Natural killer cell (primary cell): ENCODE measurements around the gene ARG1. TPM values are rescaled to one million over a fixed set of nuclear protein-coding genes. Genes with fewer than 3 reads are reported as not detected.
"Not testable (repeated sequence)": the region's sequence is repeated elsewhere in the genome, so short reads cannot be mapped to it uniquely, and the experiment has no call there.

Source experiments
- ATAC-seq, 3 donors: fragments of 150-1000 bp in 2 of 3; fragments of 200-7000 bp in 1 of 3; cut with Tn5 transposase; 1 replicate in 1 of 3; 2 replicates in 2 of 3; pipeline ENCODE4 v1.10.0; 2021; ENCODE audit warnings: mild to moderate bottlenecking in 2 of 3, moderate library complexity in 2 of 3
- DNase-seq, 2 donors: peaks; one replicate each; pipeline versions ENCODE4 v3.0.0 to v3.0.0-alpha.2; 2013 to 2021; ENCODE audit warnings: mixed read lengths in 1 of 2
- H3K27ac ChIP-seq: one replicate; pipeline ENCODE4 v1.5.1; 2013; ENCODE audit warnings: mild to moderate bottlenecking, low read length
- H3K27me3 ChIP-seq: one replicate; pipeline ENCODE4 v1.6.1; 2013; ENCODE audit warnings: low read length; ENCODE audit not compliant: control insufficient read depth, insufficient read depth
- H3K36me3 ChIP-seq: one replicate; pipeline ENCODE4 v1.6.1; 2013; ENCODE audit warnings: low read length; ENCODE audit not compliant: control insufficient read depth, insufficient read depth
- H3K4me1 ChIP-seq: one replicate; pipeline ENCODE4 v1.6.1; 2013; ENCODE audit warnings: low read length; ENCODE audit not compliant: control insufficient read depth, insufficient read depth
- H3K4me3 ChIP-seq: one replicate; pipeline ENCODE4 v1.5.1; 2013; ENCODE audit warnings: low read length
- H3K9me3 ChIP-seq: one replicate; pipeline ENCODE4 v1.6.1; 2013; ENCODE audit warnings: low read length; ENCODE audit not compliant: control insufficient read depth, insufficient read depth
- H3K27ac Mint-ChIP-seq, 2 donors: one replicate each; pipeline ENCODE4 v1.8.0; 2022; ENCODE audit warnings: mild to moderate bottlenecking in 2 of 2, mixed read lengths in 2 of 2, moderate library complexity in 1 of 2
- H3K27me3 Mint-ChIP-seq, 2 donors: one replicate each; pipeline ENCODE4 v1.8.0; 2022; ENCODE audit warnings: low read depth in 2 of 2, mixed read lengths in 2 of 2
- H3K36me3 Mint-ChIP-seq: one replicate; pipeline ENCODE4 v1.8.0; 2022; ENCODE audit warnings: mixed read lengths
- H3K4me1 Mint-ChIP-seq, 2 donors: one replicate each; pipeline ENCODE4 v1.8.0; 2022; ENCODE audit warnings: mixed read lengths in 2 of 2
- H3K4me3 Mint-ChIP-seq: one replicate; pipeline ENCODE4 v1.8.0; 2022; ENCODE audit warnings: mild to moderate bottlenecking, moderate library complexity, mixed read lengths
- H3K9me3 Mint-ChIP-seq, 2 donors: one replicate each; pipeline ENCODE4 v1.8.0; 2022; ENCODE audit warnings: mixed read lengths in 2 of 2
- WGBS: methylation state at CpG from one replicate; pipeline ENCODE4 v1.1.7; 2013; ENCODE audit warnings: missing lambda C conversion rate; ENCODE audit not compliant: insufficient coverage; 5-methylcytosine and 5-hydroxymethylcytosine counted together
- intact Hi-C: fragments of 100-400 bp; cut with micrococcal nuclease; formaldehyde crosslinking; loops from one replicate; pipeline ENCODE4 v1.14.2; 2022
- total RNA-seq, 4 donors: library from RNA; stranded (reverse); fragments of 120-200 nt in 1 of 4; gene quantifications; one replicate each; pipeline versions ENCODE4 v1.2.3 to v1.2.4, GENCODE V29; 2013 to 2022
- TF ChIP-seq, protein P1 (sequence below): fragments of 200-600 bp; IDR thresholded peaks from one replicate; pipeline ENCODE4 v1.8.0; 2022; ENCODE audit warnings: antibody characterized with exemption

Gene ARG1
- total RNA-seq, 3 donors from 2014 or later (not counting 1 experiment from before 2014, with no cell fraction given), result not detected

DNA sequence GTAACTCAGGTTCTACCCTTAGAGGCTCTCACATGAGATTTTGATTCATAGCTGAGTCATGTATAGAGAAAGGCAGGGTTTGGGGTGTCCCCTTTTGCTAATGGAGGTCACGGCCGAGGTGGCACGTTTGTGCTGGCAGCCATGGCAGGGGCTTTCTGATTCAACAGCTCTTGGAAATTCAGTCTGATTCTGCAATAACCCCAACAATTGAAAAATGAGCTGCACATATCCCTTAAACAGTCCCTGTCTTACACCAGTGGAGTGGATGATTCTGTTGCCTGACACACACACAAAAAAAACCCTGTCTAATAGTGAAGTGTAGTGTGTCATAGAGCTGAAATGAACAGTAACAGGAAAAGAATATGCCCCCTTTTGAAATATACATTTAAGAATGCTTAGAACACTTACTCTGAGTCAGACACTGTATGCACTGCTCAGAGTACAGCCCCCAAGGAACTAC, 40.4 kb upstream of the ARG1 start:
- Mint-ChIP-seq H3K4me3 (no peak overlapping the region), H3K9me3 (no peaks in the 10 kb centered on the region), H3K27ac (peak overlapping the region in 1 of 2 donors; percentile 63), H3K27me3 (peaks cover 4 to 7% of the 10 kb centered on the region in 2 donors), H3K4me1 (peaks cover 11 to 13% of the 10 kb centered on the region in 2 donors), H3K36me3 (no peaks in the 10 kb centered on the region)
- 79% methylated on average over 3 of the region's 3 CpGs for WGBS
- Histone ChIP-seq H3K27ac (no peak overlapping the region), H3K36me3 (no peaks in the 10 kb centered on the region), H3K27me3 (no peaks in the 10 kb centered on the region), H3K4me1 (no peaks in the 10 kb centered on the region), H3K9me3 (no peaks in the 10 kb centered on the region), H3K4me3 (no peak overlapping the region)
- TF ChIP-seq, protein P1, sequence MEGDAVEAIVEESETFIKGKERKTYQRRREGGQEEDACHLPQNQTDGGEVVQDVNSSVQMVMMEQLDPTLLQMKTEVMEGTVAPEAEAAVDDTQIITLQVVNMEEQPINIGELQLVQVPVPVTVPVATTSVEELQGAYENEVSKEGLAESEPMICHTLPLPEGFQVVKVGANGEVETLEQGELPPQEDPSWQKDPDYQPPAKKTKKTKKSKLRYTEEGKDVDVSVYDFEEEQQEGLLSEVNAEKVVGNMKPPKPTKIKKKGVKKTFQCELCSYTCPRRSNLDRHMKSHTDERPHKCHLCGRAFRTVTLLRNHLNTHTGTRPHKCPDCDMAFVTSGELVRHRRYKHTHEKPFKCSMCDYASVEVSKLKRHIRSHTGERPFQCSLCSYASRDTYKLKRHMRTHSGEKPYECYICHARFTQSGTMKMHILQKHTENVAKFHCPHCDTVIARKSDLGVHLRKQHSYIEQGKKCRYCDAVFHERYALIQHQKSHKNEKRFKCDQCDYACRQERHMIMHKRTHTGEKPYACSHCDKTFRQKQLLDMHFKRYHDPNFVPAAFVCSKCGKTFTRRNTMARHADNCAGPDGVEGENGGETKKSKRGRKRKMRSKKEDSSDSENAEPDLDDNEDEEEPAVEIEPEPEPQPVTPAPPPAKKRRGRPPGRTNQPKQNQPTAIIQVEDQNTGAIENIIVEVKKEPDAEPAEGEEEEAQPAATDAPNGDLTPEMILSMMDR, result no peak
- intact Hi-C loops, result no loop called here
- ATAC-seq (no peak), DNase-seq (peak in 1 of 2 donors; percentile 21)

DNA sequence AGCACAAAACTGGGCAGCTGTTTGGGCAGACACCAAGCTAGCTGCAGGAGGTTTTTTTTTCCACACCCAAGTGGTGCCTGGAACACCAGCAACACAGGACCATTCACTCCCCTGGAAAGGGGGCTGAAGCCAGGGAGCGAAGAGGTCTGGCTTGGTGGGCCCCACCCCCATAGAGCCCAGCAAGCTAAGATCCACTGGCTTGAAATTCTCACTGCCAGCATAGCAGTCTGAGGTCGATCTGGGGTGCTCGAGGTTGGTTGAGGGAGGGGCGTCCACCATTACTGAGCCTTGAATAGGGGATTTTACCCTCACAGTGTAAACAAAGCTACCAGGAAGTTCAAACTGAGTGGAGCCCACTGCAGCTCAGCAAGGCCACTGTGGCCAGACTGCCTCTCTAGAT, 34.4 kb upstream of the ARG1 start:
- H3K36me3 Mint-ChIP-seq, DNase-seq, H3K27ac Mint-ChIP-seq, H3K27me3 Mint-ChIP-seq, H3K4me1 ChIP-seq, H3K36me3 ChIP-seq, H3K4me3 Mint-ChIP-seq, H3K4me3 ChIP-seq, H3K27me3 ChIP-seq, ATAC-seq, H3K9me3 ChIP-seq, intact Hi-C loops, H3K9me3 Mint-ChIP-seq, H3K27ac ChIP-seq, H3K4me1 Mint-ChIP-seq: not testable (repeated sequence)
- WGBS, result 61% methylated on average over 4 of the region's 4 CpGs

- DNase-seq, result no peak
- Mint-ChIP-seq H3K4me1 (no peaks in the 10 kb centered on the region), H3K27ac (no peak overlapping the region), H3K36me3 (no peaks in the 10 kb centered on the region), H3K9me3 (no peaks in the 10 kb centered on the region), H3K27me3 (peaks cover 5 to 6% of the 10 kb centered on the region in 2 donors), H3K4me3 (no peak overlapping the region)
- no peak for ATAC-seq
- Histone ChIP-seq H3K4me3 (no peak overlapping the region), H3K9me3 (no peaks in the 10 kb centered on the region), H3K4me1 (no peaks in the 10 kb centered on the region), H3K27ac (no peak overlapping the region), H3K27me3 (no peaks in the 10 kb centered on the region), H3K36me3 (no peaks in the 10 kb centered on the region)
- intact Hi-C loops, result no loop called here
- TF ChIP-seq, protein P1, result no peak
- WGBS, result 100% methylated on average over 2 of the region's 2 CpGs
These were observed 27.7 kb upstream of the ARG1 start for GRCh38 chr6:131545317-131545716.

- Histone ChIP-seq H3K4me3 (no peak overlapping the region), H3K27me3 (no peaks in the 10 kb centered on the region), H3K36me3 (no peaks in the 10 kb centered on the region), H3K9me3 (no peaks in the 10 kb centered on the region), H3K4me1 (no peaks in the 10 kb centered on the region), H3K27ac (no peak overlapping the region)
- no peak for DNase-seq
- no peak overlapping the region for H3K4me3 Mint-ChIP-seq
- intact Hi-C loops, result no loop called here
- peaks cover 0 to 8% of the 10 kb centered on the region in 2 donors for H3K27me3 Mint-ChIP-seq
- no peaks in the 10 kb centered on the region for H3K9me3 Mint-ChIP-seq
- TF ChIP-seq, protein P1, result no peak
- WGBS, result 89% methylated on average over 6 of the region's 6 CpGs
- H3K4me1 Mint-ChIP-seq, result no peaks in the 10 kb centered on the region
- no peaks in the 10 kb centered on the region for H3K36me3 Mint-ChIP-seq
- ATAC-seq, result no peak
- no peak overlapping the region for H3K27ac Mint-ChIP-seq
These were observed 25.5 kb upstream of the ARG1 start for GRCh38 chr6:131547488-131547887.
